SK-N-MC (cell line): ENCODE measurements around the gene FRG2C.
"Not testable (repeated sequence)": the region's sequence is repeated elsewhere in the genome, so short reads cannot be mapped to it uniquely, and the experiment has no call there.

Experiments used
- DNase-seq: peaks from one replicate; pipeline ENCODE4 v3.0.0-alpha.2; 2011; ENCODE audit warnings: low read depth, low spot score
- H3K27ac ChIP-seq: fragments of 200-600 bp; sonication (generic); 2 replicates; pipeline ENCODE4 v1.5.1; 2016; ENCODE audit warnings: mixed run types
- H3K36me3 ChIP-seq: fragments of 200-600 bp; sonication (generic); 2 replicates; pipeline ENCODE4 v1.6.1; 2017; ENCODE audit warnings: antibody characterized with exemption, low read length, mixed read lengths; ENCODE audit not compliant: insufficient read depth
- H3K4me3 ChIP-seq: fragments of 200-600 bp; sonication (generic); 2 replicates; pipeline ENCODE4 v1.5.1; 2016
- H3K9ac ChIP-seq: fragments of 200-600 bp; sonication (generic); 2 replicates; pipeline ENCODE4 v1.8.0; 2017; ENCODE audit warnings: mixed run types, mixed read lengths; ENCODE audit not compliant: insufficient read length
- H3K9me3 ChIP-seq: fragments of 200-600 bp; sonication (generic); 2 replicates; pipeline ENCODE4 v1.6.1; 2017; ENCODE audit warnings: low read depth, mild to moderate bottlenecking, antibody characterized with exemption, low read length, moderate library complexity, mixed read lengths
- EZH2 ChIP-seq: fragments of 200-600 bp; sonication (generic); IDR thresholded peaks from one replicate; pipeline ENCODE4 v1.6.1; 2017; ENCODE audit warnings: antibody characterized with exemption
- FOXP2 ChIP-seq: optimal IDR thresholded peaks from 2 replicates; pipeline ENCODE3; 2011; ENCODE audit warnings: mild to moderate bottlenecking, moderate library complexity; ENCODE audit not compliant: insufficient read depth; ENCODE audit errors: extremely low read length, control extremely low read depth
- POLR2AphosphoS5 ChIP-seq: IDR thresholded peaks from 2 replicates; pipeline ENCODE4 v1.6.1; 2012; ENCODE audit warnings: mild to moderate bottlenecking, low read depth, low read length, borderline replicate concordance

The FRG2C gene

GRCh38 chr3:75672140-75672775, 8.1 kb downstream of the FRG2C start:
- DNase-seq, H3K9me3 ChIP-seq, H3K36me3 ChIP-seq, H3K27ac ChIP-seq: not testable (repeated sequence)
- Histone ChIP-seq H3K4me3 (peak overlapping the region; percentile 54), H3K9ac (peak overlapping the region; percentile 20)
- peak; percentile 69 for TF ChIP-seq POLR2AphosphoS5

- H3K9me3 ChIP-seq, H3K27ac ChIP-seq, H3K36me3 ChIP-seq, H3K4me3 ChIP-seq, H3K9ac ChIP-seq, DNase-seq: not testable (repeated sequence)
Observed at GRCh38 chr3:75683965-75684364, 19.8 kb downstream of the FRG2C start.

GRCh38 chr3:75687323-75687722, 23.2 kb downstream of the FRG2C start:
- no peak for TF ChIP-seq FOXP2
- no peak for TF ChIP-seq POLR2AphosphoS5
- no peak for TF ChIP-seq EZH2
- Histone ChIP-seq H3K9ac (no peak overlapping the region), H3K4me3 (no peak overlapping the region), H3K9me3 (no peaks in the 10 kb centered on the region), H3K27ac (no peak overlapping the region), H3K36me3 (no peaks in the 10 kb centered on the region)
- DNase-seq: no peak

- no peaks in the 10 kb centered on the region for H3K36me3 ChIP-seq
- no peak overlapping the region for H3K4me3 ChIP-seq
- no peak overlapping the region for H3K27ac ChIP-seq
- H3K9ac ChIP-seq: no peak overlapping the region
- H3K9me3 ChIP-seq: no peaks in the 10 kb centered on the region
- TF ChIP-seq EZH2 (no peak), POLR2AphosphoS5 (no peak), FOXP2 (no peak)
- no peak for DNase-seq
Observed at GRCh38 chr3:75692061-75692460, 27.9 kb downstream of the FRG2C start.
